ENCODE measurements around the gene ANKMY1. TPM values are rescaled to one million over a fixed set of nuclear protein-coding genes. Genes with fewer than 3 reads are reported as not detected.

ANKMY1 gene
- total RNA-seq, 1 donor, result 11.2 TPM

DNA sequence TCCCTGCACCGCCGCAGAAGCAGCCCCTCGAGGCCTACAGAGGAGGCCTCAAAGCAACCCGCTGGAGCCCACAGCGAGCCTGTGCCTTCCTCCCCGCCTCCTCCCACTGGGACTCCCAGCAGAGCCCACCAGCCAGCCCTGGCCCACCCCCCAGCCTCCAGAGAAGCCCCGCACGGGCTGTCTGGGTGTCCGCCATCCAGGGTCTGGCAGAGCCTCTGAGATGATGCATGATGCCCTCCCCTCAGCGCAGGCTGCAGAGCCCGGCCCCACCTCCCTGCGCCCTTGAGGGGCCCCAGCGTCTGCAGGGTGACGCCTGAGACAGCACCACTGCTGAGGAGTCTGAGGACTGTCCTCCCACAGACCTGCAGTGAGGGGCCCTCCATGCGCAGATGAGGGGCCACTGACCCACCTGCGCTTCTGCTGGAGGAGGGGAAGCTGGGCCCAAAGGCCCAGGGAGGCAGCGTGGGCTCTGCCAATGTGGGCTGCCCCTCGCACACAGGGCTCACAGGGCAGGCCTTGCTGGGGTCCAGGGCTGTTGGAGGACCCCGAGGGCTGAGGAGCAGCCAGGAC is 91.1 kb downstream of the ANKMY1 start:
- Histone ChIP-seq H3K4me2 (ENCODE audit: insufficient read depth, low read length) (no peak overlapping the region), H4K20me1 (ENCODE audit: insufficient read depth, low read length) (no peaks in the 10 kb centered on the region), H2AFZ (ENCODE audit: low read length) (no peak overlapping the region), H3K79me2 (ENCODE audit: insufficient read depth, low read length) (no peaks in the 10 kb centered on the region), H3K27ac (ENCODE audit: low read depth, low read length) (no peak overlapping the region), H3K4me1 (ENCODE audit: insufficient read depth, low read length) (no peaks in the 10 kb centered on the region), H3K9me3 (ENCODE audit: low read depth, low read length) (no peaks in the 10 kb centered on the region), H3K36me3 (ENCODE audit: insufficient read depth, low read length) (peaks cover 8% of the 10 kb centered on the region), H3K4me3 (ENCODE audit: insufficient read depth, low read length) (no peak overlapping the region), H3K27me3 (ENCODE audit: insufficient read depth, low read length) (no peaks in the 10 kb centered on the region)
- no peak for DNase-seq (ENCODE audit: insufficient read length, low spot score, missing footprints)
- TF ChIP-seq, protein P1, sequence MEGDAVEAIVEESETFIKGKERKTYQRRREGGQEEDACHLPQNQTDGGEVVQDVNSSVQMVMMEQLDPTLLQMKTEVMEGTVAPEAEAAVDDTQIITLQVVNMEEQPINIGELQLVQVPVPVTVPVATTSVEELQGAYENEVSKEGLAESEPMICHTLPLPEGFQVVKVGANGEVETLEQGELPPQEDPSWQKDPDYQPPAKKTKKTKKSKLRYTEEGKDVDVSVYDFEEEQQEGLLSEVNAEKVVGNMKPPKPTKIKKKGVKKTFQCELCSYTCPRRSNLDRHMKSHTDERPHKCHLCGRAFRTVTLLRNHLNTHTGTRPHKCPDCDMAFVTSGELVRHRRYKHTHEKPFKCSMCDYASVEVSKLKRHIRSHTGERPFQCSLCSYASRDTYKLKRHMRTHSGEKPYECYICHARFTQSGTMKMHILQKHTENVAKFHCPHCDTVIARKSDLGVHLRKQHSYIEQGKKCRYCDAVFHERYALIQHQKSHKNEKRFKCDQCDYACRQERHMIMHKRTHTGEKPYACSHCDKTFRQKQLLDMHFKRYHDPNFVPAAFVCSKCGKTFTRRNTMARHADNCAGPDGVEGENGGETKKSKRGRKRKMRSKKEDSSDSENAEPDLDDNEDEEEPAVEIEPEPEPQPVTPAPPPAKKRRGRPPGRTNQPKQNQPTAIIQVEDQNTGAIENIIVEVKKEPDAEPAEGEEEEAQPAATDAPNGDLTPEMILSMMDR (IDR thresholded peaks at IDR 0.05; ENCODE audit: extremely low read depth, low read depth, low read length), result no peak

DNA sequence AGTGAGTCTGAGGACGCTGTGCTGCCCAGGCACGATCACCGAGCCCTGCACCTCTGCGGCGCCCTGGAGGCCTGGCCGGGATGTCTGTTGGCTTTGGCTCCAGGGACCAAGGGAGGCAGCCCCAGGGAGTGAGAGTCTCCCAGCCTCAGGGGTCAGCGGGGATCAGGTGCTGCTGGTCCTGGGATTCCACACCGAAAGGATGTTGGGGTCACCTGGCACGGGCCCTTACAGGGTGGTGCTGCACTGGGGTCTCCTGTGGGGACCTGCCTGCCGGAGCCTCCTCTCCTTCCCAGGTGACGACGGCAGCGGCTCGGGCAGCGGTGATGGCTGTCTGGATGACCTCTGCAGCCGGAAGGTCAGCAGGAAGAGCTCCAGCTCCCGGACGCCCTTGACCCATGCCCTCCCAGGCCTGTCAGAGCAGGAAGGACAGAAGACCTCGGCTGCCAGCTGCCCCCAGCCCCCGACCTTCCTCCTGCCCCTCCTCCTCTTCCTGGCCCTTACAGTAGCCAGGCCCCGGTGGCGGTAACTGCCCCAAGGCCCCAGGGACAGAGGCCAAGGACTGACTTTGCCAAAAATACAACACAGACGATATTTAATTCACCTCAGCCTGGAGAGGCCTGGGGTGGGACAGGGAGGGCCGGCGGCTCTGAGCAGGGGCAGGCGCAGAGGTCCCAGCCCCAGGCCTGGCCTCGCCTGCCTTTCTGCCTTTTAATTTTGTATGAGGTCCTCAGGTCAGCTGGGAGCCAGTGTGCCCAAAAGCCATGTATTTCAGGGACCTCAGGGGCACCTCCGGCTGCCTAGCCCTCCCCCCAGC is 91.8 kb downstream of the ANKMY1 start:
- Histone ChIP-seq H3K4me2 (ENCODE audit: insufficient read depth, low read length) (no peak overlapping the region), H2AFZ (ENCODE audit: low read length) (no peak overlapping the region), H3K36me3 (ENCODE audit: insufficient read depth, low read length) (peaks cover 8% of the 10 kb centered on the region), H3K27me3 (ENCODE audit: insufficient read depth, low read length) (no peaks in the 10 kb centered on the region), H3K4me1 (ENCODE audit: insufficient read depth, low read length) (no peaks in the 10 kb centered on the region), H4K20me1 (ENCODE audit: insufficient read depth, low read length) (no peaks in the 10 kb centered on the region), H3K27ac (ENCODE audit: low read depth, low read length) (no peak overlapping the region), H3K4me3 (ENCODE audit: insufficient read depth, low read length) (no peak overlapping the region), H3K9me3 (ENCODE audit: low read depth, low read length) (no peaks in the 10 kb centered on the region), H3K79me2 (ENCODE audit: insufficient read depth, low read length) (no peaks in the 10 kb centered on the region)
- TF ChIP-seq, protein P1 (IDR thresholded peaks at IDR 0.05; ENCODE audit: extremely low read depth, low read depth, low read length), result no peak
- DNase-seq (ENCODE audit: insufficient read length, low spot score, missing footprints), result peak; percentile 49

DNA sequence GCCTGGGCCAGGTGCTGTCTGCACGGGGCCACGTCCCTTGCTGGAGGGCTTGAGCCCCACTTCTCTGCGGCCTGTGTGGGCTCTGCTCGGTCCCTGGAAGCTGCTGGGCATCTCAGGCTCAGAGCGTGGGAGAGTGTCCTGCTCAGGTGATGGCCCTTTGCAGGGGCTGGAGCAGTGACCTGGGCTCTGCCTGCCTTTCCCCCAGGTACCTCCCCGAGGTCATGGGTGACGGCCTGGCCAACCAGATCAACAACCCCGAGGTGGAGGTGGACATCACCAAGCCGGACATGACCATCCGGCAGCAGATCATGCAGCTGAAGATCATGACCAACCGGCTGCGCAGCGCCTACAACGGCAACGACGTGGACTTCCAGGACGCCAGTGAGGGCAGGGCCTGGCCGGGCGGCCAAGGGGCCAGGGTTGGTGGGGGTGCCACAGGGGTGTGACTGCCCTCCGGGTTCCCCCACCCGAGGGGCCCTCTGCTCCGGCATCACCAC is 92.5 kb downstream of the ANKMY1 start:
- no peaks in the 10 kb centered on the region for H3K79me2 ChIP-seq (ENCODE audit: insufficient read depth, low read length)

More for the DNA sequence above, 92.5 kb downstream of the ANKMY1 start:
- Histone ChIP-seq H3K27ac (ENCODE audit: low read depth, low read length) (no peak overlapping the region), H3K4me2 (ENCODE audit: insufficient read depth, low read length) (no peak overlapping the region), H3K36me3 (ENCODE audit: insufficient read depth, low read length) (peaks cover 8% of the 10 kb centered on the region), H3K4me1 (ENCODE audit: insufficient read depth, low read length) (no peaks in the 10 kb centered on the region), H2AFZ (ENCODE audit: low read length) (no peak overlapping the region), H3K27me3 (ENCODE audit: insufficient read depth, low read length) (no peaks in the 10 kb centered on the region), H4K20me1 (ENCODE audit: insufficient read depth, low read length) (peaks cover 1% of the 10 kb centered on the region), H3K4me3 (ENCODE audit: insufficient read depth, low read length) (no peak overlapping the region), H3K9me3 (ENCODE audit: low read depth, low read length) (no peaks in the 10 kb centered on the region)
- TF ChIP-seq, protein P1 (IDR thresholded peaks at IDR 0.05; ENCODE audit: extremely low read depth, low read depth, low read length), result no peak
- peak; percentile 73 for DNase-seq (ENCODE audit: insufficient read length, low spot score, missing footprints)
